KBM-7 (cell line): ENCODE results near the gene CLTB.
A peak's percentile ranks its signal among the peaks of the same experiment; 100 is the strongest.

ENCODE experiments used
- DNase-seq: peaks from one replicate; pipeline ENCODE4 v3.0.0-alpha.2; 2015
- in situ Hi-C: fragments of 300-500 bp; cut with MboI; formaldehyde crosslinking; loops from 2 replicates; pipeline ENCODE4 v1.14.3; 2020; ENCODE audit warnings: low sequenced_read_pairs, low pct_unique_long_range_greater_than_20kb, mixed read lengths

The CLTB gene

GRCh38 chr5:176362233-176362490, 54.2 kb downstream of the CLTB start:
- in situ Hi-C loops = no loop called here
- no peak for DNase-seq

GRCh38 chr5:176361437-176362232, 54.7 kb downstream of the CLTB start, which contains the start of gene KIAA1191:
Gene KIAA1191 (minus strand): TSS chr5:176361764. CDS start chr5:176359508, 2,256 bp downstream.
- in situ Hi-C loops = no loop called here
- DNase-seq = peak; percentile 96

GRCh38 chr5:176360894-176361436, 55.4 kb downstream of the CLTB start:
- in situ Hi-C loops = no loop called here
- peak; percentile 18 for DNase-seq

- no peak for DNase-seq
- in situ Hi-C loops = no loop called here
Measured at GRCh38 chr5:176359658-176360057, 56.7 kb downstream of the CLTB start.

DNA sequence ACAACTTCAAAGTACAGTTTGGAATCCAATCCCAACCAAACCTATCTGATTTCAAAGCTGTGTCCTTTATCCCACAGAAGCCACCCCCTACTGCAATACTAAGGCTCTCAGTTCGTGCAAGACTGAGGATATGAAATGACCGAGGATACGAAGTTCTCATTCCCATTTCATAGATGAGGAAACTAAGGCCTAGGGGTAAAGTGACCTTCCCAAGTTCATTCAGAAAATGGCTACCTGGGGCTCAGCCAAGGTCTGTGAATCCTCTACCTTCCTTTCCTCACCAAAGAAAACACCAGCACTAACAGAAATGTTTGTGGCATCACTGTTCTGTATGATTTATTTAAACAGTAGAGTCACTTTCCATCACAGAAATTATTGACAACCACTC, 60.2 kb downstream of the CLTB start:
- in situ Hi-C loops = no loop called here
- no peak for DNase-seq

GRCh38 chr5:176355400-176356178, 60.8 kb downstream of the CLTB start:
- in situ Hi-C loops = no loop called here
- DNase-seq = no peak

DNA sequence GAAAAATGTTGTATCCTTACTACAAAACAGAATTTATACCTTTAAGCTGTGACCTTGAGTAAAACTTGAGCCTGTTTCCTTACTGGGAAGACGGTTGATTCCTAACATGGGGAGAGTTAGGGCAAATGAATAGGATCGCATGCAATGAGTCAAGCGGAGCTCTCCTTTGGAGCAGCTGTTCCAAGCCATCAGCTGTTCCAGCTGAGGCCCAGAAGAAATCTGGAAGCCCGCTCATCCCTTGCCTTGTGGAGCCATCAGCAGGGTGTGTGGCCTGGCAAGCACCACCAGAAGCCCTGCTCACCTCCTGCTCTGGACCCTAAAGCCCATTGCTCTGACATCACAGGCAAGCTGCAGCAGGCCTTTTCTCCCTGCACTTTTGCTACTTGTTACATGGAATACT, 62.8 kb downstream of the CLTB start:
- DNase-seq = no peak
- in situ Hi-C loops = no loop called here

DNA sequence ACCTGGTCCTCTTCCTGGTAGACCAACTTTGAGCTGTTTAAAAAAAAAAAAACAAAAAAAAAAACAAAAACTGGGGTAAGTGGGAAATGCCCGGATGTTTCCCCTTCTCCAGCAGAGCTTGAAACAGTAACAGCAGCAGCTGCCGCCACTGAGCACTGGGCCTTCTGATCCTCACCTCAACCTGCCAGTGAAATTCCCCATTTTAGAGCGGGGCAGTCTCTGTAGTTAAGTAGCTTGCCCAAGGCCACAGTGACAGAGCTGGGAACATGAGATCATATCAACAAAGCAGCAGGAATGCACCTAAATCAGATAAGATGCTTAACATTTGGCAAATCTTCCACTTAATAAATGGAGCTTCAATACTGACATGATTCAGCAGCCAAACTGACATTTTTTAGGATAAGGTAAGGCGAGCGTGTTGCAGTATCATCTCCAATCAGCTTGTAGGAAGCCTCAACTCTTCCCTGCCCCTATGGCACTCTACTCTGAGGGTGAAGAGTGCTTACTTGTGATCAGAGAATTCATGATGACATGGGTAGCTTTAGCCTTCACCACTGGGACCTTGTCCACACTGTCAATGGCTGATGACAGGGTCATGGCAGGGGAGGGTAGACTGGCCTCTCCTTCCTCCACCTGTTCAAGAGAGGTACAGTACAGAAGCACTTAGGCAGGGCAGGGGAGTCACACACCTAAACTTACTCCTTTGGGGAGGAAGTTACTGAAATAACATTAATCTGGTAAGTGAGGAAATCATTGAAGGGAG, 64.0 kb downstream of the CLTB start:
- DNase-seq = no peak
- in situ Hi-C loops = no loop called here

DNA sequence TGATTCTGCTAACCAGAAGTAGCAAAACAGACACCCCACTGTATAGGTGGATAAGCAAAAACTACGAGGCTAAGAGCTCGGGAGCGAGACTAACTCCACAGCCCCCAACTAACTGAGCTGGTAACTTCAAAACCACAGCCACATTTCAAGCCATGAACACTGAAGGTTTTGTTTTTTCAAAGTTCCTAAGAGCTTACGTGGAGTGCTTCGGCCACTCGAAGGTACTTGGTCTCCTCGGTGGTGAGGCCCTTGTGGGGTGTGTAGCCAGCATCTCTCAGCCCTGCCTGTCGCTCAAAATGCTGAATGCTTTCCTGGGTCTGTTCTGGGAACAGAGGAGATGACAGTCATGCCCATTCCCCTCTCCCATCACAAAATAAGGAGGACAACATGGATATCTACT, 65.9 kb downstream of the CLTB start:
- in situ Hi-C loops = no loop called here
- no peak for DNase-seq

DNA sequence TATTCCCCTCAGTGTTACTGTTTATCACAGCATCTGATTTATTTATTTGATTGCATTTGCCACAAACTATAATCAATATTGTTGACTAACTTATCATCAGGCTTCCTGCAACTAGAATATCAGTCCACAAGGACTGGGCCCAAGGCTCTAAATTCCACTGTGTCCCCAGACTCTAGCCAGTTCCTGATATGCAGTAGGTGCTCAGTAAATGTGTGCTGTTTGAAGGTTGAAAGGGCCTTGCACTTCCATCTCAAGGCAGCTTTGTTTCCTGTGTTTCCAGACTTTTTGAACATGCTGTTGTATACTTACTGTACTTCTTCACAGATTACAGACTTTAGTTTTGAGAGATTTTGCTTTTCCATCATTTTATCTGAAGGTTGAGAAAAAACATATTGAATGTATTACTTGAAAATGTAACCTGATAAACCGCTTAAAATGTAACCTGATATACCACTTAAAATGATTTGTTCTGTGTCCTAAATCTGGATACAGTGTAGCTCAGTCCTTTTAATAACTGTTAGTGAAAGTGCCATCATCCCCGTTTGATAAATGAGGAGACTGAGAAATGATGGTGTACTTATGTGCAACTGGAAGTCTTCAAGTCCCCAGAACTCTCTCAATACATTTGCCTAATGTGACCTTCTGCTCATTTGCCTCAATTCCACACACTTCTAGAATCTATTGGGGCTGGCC, 73.4 kb downstream of the CLTB start:
- DNase-seq = no peak
- in situ Hi-C loops = no loop called here
